Measurements from ENCODE around the gene MINAR1.
A peak's percentile ranks its signal among the peaks of the same experiment; 100 is the strongest.
"Not testable (repeated sequence)": the region's sequence is repeated elsewhere in the genome, so short reads cannot be mapped to it uniquely, and the experiment has no call there.

The MINAR1 gene

GRCh38 chr15:79431636-79432344, at the start of gene MINAR1:
TSS of gene MINAR1 (plus strand) at chr15:79432336. CDS start at chr15:79456148, 23,812 bp downstream.
- peak; percentile 31 to 32 for DNase-seq

GRCh38 chr15:79394231-79394630, 37.9 kb upstream of the MINAR1 start:
- DNase-seq: no peak

GRCh38 chr15:79396850-79397249, 35.3 kb upstream of the MINAR1 start:
- DNase-seq: no peak

GRCh38 chr15:79397269-79397910, 34.7 kb upstream of the MINAR1 start:
- DNase-seq: no peak

- no peak for DNase-seq
These were observed 32.5 kb upstream of the MINAR1 start for GRCh38 chr15:79399606-79400005.

GRCh38 chr15:79400650-79401049, 31.5 kb upstream of the MINAR1 start:
- no peak for DNase-seq

- no peak for DNase-seq
These were observed 30.8 kb upstream of the MINAR1 start for GRCh38 chr15:79401301-79401700.

GRCh38 chr15:79402136-79402535, 30.0 kb upstream of the MINAR1 start:
- DNase-seq: no peak

GRCh38 chr15:79403501-79403900, 28.6 kb upstream of the MINAR1 start:
- DNase-seq: no peak

- no peak for DNase-seq
These were observed 25.9 kb upstream of the MINAR1 start for GRCh38 chr15:79406210-79406609.

- DNase-seq: no peak
These were observed 24.1 kb upstream of the MINAR1 start for GRCh38 chr15:79408041-79408440.

GRCh38 chr15:79410237-79410636, 21.9 kb upstream of the MINAR1 start:
- no peak for DNase-seq

GRCh38 chr15:79412010-79412409, 20.1 kb upstream of the MINAR1 start:
- DNase-seq: no peak

- DNase-seq: no peak
These were observed 19.7 kb upstream of the MINAR1 start for GRCh38 chr15:79412429-79412828.

GRCh38 chr15:79416876-79417275, 15.3 kb upstream of the MINAR1 start:
- DNase-seq: no peak

GRCh38 chr15:79418693-79419279, 13.3 kb upstream of the MINAR1 start:
- DNase-seq: no peak

- DNase-seq: no peak
These were observed 6.4 kb upstream of the MINAR1 start for GRCh38 chr15:79425591-79426295.

- DNase-seq: not testable (repeated sequence)
These were observed 5.2 kb upstream of the MINAR1 start for GRCh38 chr15:79426899-79427298.

GRCh38 chr15:79427781-79428598, 4.1 kb upstream of the MINAR1 start:
- DNase-seq: no peak

- DNase-seq: no peak
These were observed 1.1 kb upstream of the MINAR1 start for GRCh38 chr15:79430901-79431635.

GRCh38 chr15:79432345-79433275, 474 bp downstream of the MINAR1 start:
- DNase-seq: peak in 1 of 2 experiments; percentile 28

Measured in activated T-cell treated with anti-CD3 and anti-CD28 coated beads, Interleukin-2, amount 50 U/mL, for 48 hours (primary cell).